ENCODE data around the gene LSR.
"Not testable (repeated sequence)": the region's sequence is repeated elsewhere in the genome, so short reads cannot be mapped to it uniquely, and the experiment has no call there.

LSR gene

GRCh38 chr19:35217649-35217990, 31.2 kb upstream of the LSR start:
- DNase-seq (ENCODE audit: low spot score), result no peak

- no peak for DNase-seq (ENCODE audit: low spot score)
These were observed 29.8 kb upstream of the LSR start for GRCh38 chr19:35219008-35219407.

GRCh38 chr19:35220315-35220921, 28.4 kb upstream of the LSR start:
- no peak for DNase-seq (ENCODE audit: low spot score)

- DNase-seq (ENCODE audit: low spot score), result not testable (repeated sequence)
These were observed 27.7 kb upstream of the LSR start for GRCh38 chr19:35220973-35221590.

- no peak for DNase-seq (ENCODE audit: low spot score)
These were observed 26.3 kb upstream of the LSR start for GRCh38 chr19:35222373-35223015.

- DNase-seq (ENCODE audit: low spot score), result no peak
These were observed 25.6 kb upstream of the LSR start for GRCh38 chr19:35223084-35223790.

GRCh38 chr19:35223862-35224505, 24.8 kb upstream of the LSR start:
- no peak for DNase-seq (ENCODE audit: low spot score)

GRCh38 chr19:35224681-35225571, 23.9 kb upstream of the LSR start:
- DNase-seq (ENCODE audit: low spot score), result peak; percentile 49

- DNase-seq (ENCODE audit: low spot score), result no peak
These were observed 22.9 kb upstream of the LSR start for GRCh38 chr19:35225951-35226350.

- DNase-seq (ENCODE audit: low spot score), result no peak
These were observed 22.1 kb upstream of the LSR start for GRCh38 chr19:35226748-35227147.

- DNase-seq (ENCODE audit: low spot score), result no peak
These were observed 20.4 kb upstream of the LSR start, which contains the start of gene FAM187B for GRCh38 chr19:35228177-35228930. TSS of gene FAM187B (minus strand) at chr19:35228739. CDS start at chr19:35228680, 59 bp downstream.

GRCh38 chr19:35229601-35230000, 19.2 kb upstream of the LSR start:
- DNase-seq (ENCODE audit: low spot score), result no peak

GRCh38 chr19:35231956-35232645, 16.7 kb upstream of the LSR start:
- no peak for DNase-seq (ENCODE audit: low spot score)

- no peak for DNase-seq (ENCODE audit: low spot score)
These were observed 15.9 kb upstream of the LSR start for GRCh38 chr19:35232912-35233311.

GRCh38 chr19:35236638-35237400, 12.0 kb upstream of the LSR start:
- DNase-seq (ENCODE audit: low spot score), result no peak

GRCh38 chr19:35239597-35239996, 9.2 kb upstream of the LSR start:
- not testable (repeated sequence) for DNase-seq (ENCODE audit: low spot score)

- DNase-seq (ENCODE audit: low spot score), result no peak
These were observed 8.5 kb upstream of the LSR start for GRCh38 chr19:35240327-35240726.

GRCh38 chr19:35241417-35241816, 7.4 kb upstream of the LSR start:
- DNase-seq (ENCODE audit: low spot score), result no peak

GRCh38 chr19:35246466-35247092, 2.2 kb upstream of the LSR start:
- no peak for DNase-seq (ENCODE audit: low spot score)
